GM18868 (cell line): ENCODE measurements around the gene RAB33A.

ENCODE experiments used
- ATAC-seq: cut with Tn5 transposase; IDR thresholded peaks from one replicate; pipeline ENCODE4 v1.9.1; 2021; ENCODE audit warnings: mild to moderate bottlenecking, moderate library complexity; ENCODE audit not compliant: unreplicated experiment

RAB33A gene

GRCh38 chrX:130172127-130172845 lies 524 bp downstream of the RAB33A start:
- no peak for ATAC-seq

GRCh38 chrX:130173190-130173895 lies 1.6 kb downstream of the RAB33A start:
- ATAC-seq = peak; percentile 29

GRCh38 chrX:130174045-130174704 lies 2.4 kb downstream of the RAB33A start:
- ATAC-seq = no peak

GRCh38 chrX:130174937-130175336 lies 3.2 kb downstream of the RAB33A start:
- ATAC-seq = no peak

GRCh38 chrX:130176354-130176776 lies 4.6 kb downstream of the RAB33A start:
- peak; percentile 78 for ATAC-seq

- ATAC-seq = no peak
Observed at GRCh38 chrX:130176942-130177341, 5.2 kb downstream of the RAB33A start.

- no peak for ATAC-seq
Observed at GRCh38 chrX:130179170-130179569, 7.4 kb downstream of the RAB33A start.

- no peak for ATAC-seq
Observed at GRCh38 chrX:130179579-130180215, 7.9 kb downstream of the RAB33A start.

- no peak for ATAC-seq
Observed at GRCh38 chrX:130184168-130184567, 12.4 kb downstream of the RAB33A start.

GRCh38 chrX:130184857-130185256 lies 13.1 kb downstream of the RAB33A start:
- ATAC-seq = no peak

- no peak for ATAC-seq
Observed at GRCh38 chrX:130186651-130187050, 14.9 kb downstream of the RAB33A start.

GRCh38 chrX:130190801-130191200 lies 19.0 kb downstream of the RAB33A start:
- ATAC-seq = no peak

GRCh38 chrX:130196466-130196865 lies 24.7 kb downstream of the RAB33A start:
- no peak for ATAC-seq

- ATAC-seq = no peak
Observed at GRCh38 chrX:130197464-130197863, 25.7 kb downstream of the RAB33A start.

GRCh38 chrX:130204647-130205046 lies 32.9 kb downstream of the RAB33A start:
- ATAC-seq = no peak

- no peak for ATAC-seq
Observed at GRCh38 chrX:130211415-130212186, 39.8 kb downstream of the RAB33A start.

GRCh38 chrX:130212371-130212770 lies 40.6 kb downstream of the RAB33A start:
- no peak for ATAC-seq

GRCh38 chrX:130213376-130213775 lies 41.6 kb downstream of the RAB33A start:
- no peak for ATAC-seq

GRCh38 chrX:130216320-130216719 lies 44.6 kb downstream of the RAB33A start:
- ATAC-seq = peak; percentile 76

GRCh38 chrX:130224810-130225209 lies 53.0 kb downstream of the RAB33A start:
- no peak for ATAC-seq

- ATAC-seq = no peak
Observed at GRCh38 chrX:130228871-130229270, 57.1 kb downstream of the RAB33A start.
